Ovary (tissue), 9 donors: ENCODE data around the gene TRIM46. TPM values are rescaled to one million over a fixed set of nuclear protein-coding genes. Genes with fewer than 3 reads are reported as not detected.

Source experiments
- DNase-seq, 5 donors: peaks; one replicate each; pipeline ENCODE4 v3.0.0-alpha.2; 2019 to 2020
- H3K27ac ChIP-seq, 2 donors: fragments of 200-600 bp; one replicate each; pipeline versions ENCODE4 v1.5.1 to v1.8.0; 2019 to 2022
- H3K27me3 ChIP-seq: fragments of 200-600 bp; one replicate; pipeline ENCODE4 v1.8.0; 2022
- H3K36me3 ChIP-seq: fragments of 200-600 bp; sonication (generic); one replicate; pipeline ENCODE4 v1.5.1; 2019
- H3K4me1 ChIP-seq: one replicate; pipeline ENCODE4 v1.8.1; 2013; ENCODE audit warnings: mild to moderate bottlenecking, moderate library complexity; ENCODE audit not compliant: insufficient read depth
- H3K4me3 ChIP-seq: fragments of 200-600 bp; sonication (generic); one replicate; pipeline ENCODE4 v1.5.1; 2017
- H3K9me3 ChIP-seq, 2 donors: fragments of 200-600 bp in 1 of 2; sonication (generic) in 1 of 2; one replicate each; pipeline versions ENCODE4 v1.5.1 to v1.8.1; 2013 to 2019; ENCODE audit warnings: mild to moderate bottlenecking in 1 of 2, moderate library complexity in 1 of 2
- CTCF ChIP-seq, 3 donors: fragments of 450-650 bp in 2 of 3; fragments of 200-600 bp in 1 of 3; IDR thresholded peaks; one replicate each; pipeline versions ENCODE4 v1.5.1 to v1.8.0; 2016 to 2022; ENCODE audit warnings: antibody characterized with exemption in 3 of 3, mild to moderate bottlenecking in 1 of 3
- EP300 ChIP-seq: sonication (generic); formaldehyde crosslinking; IDR thresholded peaks from one replicate; pipeline ENCODE4 v1.6.1; 2017; ENCODE audit warnings: antibody characterized with exemption
- POLR2A ChIP-seq: fragments of 450-650 bp; IDR thresholded peaks from one replicate; pipeline ENCODE4 v1.6.1; 2017; ENCODE audit warnings: antibody characterized with exemption, mild to moderate bottlenecking, moderate library complexity
- WGBS, 3 donors: extraction: QIAGEN DNeasy Blood & Tissue Kit in 1 of 3; methylation state at CpG; one replicate each; pipeline versions ENCODE4 v1.1.5 to v1.1.7; 2013 to 2017; 5-methylcytosine and 5-hydroxymethylcytosine counted together
- intact Hi-C, 4 donors: fragments of 100-400 bp; cut with DNase I; formaldehyde crosslinking; loops; one replicate each; pipeline versions ENCODE4 v1.11.0 to v1.15.1; 2022 to 2023
- polyA plus RNA-seq, 2 donors: library from polyadenylated mRNA; stranded (reverse); fragments of 200-250 nt in 1 of 2; fragments of 350-450 nt in 1 of 2; fragmentation: Illumina TruSeq in 1 of 2; extraction: RNeasy Lipid Tissue Mini Kit (QIAGEN cat#74804) in 1 of 2; gene quantifications; one replicate each; pipeline ENCODE4 v1.2.3, GENCODE V29; 2013 to 2014
- total RNA-seq, 7 donors: library from RNA; depleted of rRNA in 2 of 7; stranded (reverse); fragments of >200 nt in 2 of 7; fragmentation: NEBNext Ultra II Directional in 3 of 7; extraction: Animal tissue kit (Norgen Biotek cat#: 25700) in 3 of 7; gene quantifications; one replicate each; pipeline versions ENCODE4 v1.1.0 to v1.2.4, GENCODE V29; 2016 to 2023
- donor health status: DM: no; HTN: no; CAD: no; lungs with moderate emphysema.
- donor health status: DM: no; HTN: no; CAD: no.
- donor health status: Bipolar disorder and iron deficiency.
- donor health status: DM: yes; HTN: yes; CAD: no.
- donor health status: DM: no; HTN: no; CAD: no.
- donor health status: DM: yes; HTN: yes; CAD: no.

Gene TRIM46
- total and polyA plus RNA-seq, 9 donors: 0.12 to 0.87 (median 0.29) TPM; not detected in 1

- WGBS, 3 donors: 14 to 21% (median 20%) methylated on average over 14 of the region's 14 CpGs
- intact Hi-C loops: loop anchor here in 2 of 4 donors (5.0 kb wide), 1 partner anchor 37 kb away; no protein-coding TSS in a partner anchor
- Histone ChIP-seq H3K9me3 (no peaks in the 10 kb centered on the region), H3K4me1 (peaks cover 15% of the 10 kb centered on the region), H3K36me3 (no peaks in the 10 kb centered on the region), H3K27me3 (no peaks in the 10 kb centered on the region), H3K4me3 (peak overlapping the region; percentile 63), H3K27ac (no peak overlapping the region)
- TF ChIP-seq EP300 (no peak), POLR2A (no peak), CTCF (IDR thresholded peaks at IDR 0.05) (no peak)
- DNase-seq: peak in 2 of 5 donors; percentile 26 to 48
These were observed 44.7 kb upstream of the TRIM46 start for GRCh38 chr1:155128755-155129473.

- Histone ChIP-seq H3K27ac (no peak overlapping the region), H3K9me3 (no peaks in the 10 kb centered on the region), H3K36me3 (no peaks in the 10 kb centered on the region), H3K4me1 (peaks cover 15% of the 10 kb centered on the region), H3K27me3 (no peaks in the 10 kb centered on the region), H3K4me3 (peak overlapping the region; percentile 63)
- no peak for DNase-seq
- intact Hi-C loops: no loop called here
- WGBS, 3 donors: 20 to 36% (median 28%) methylated on average over 5 to 6 of the region's 6 CpGs
- TF ChIP-seq EP300: no peak
- TF ChIP-seq CTCF (IDR thresholded peaks at IDR 0.05): no peak
- no peak for TF ChIP-seq POLR2A
These were observed 43.2 kb upstream of the TRIM46 start for GRCh38 chr1:155130272-155131006.

- no peaks in the 10 kb centered on the region for H3K36me3 ChIP-seq
- no peaks in the 10 kb centered on the region for H3K27me3 ChIP-seq
- 90 to 92% (median 90%) methylated on average over 8 of the region's 8 CpGs for WGBS, 3 donors
- peaks cover 10% of the 10 kb centered on the region for H3K4me1 ChIP-seq
- no peak overlapping the region for H3K27ac ChIP-seq
- H3K9me3 ChIP-seq: no peaks in the 10 kb centered on the region
- DNase-seq: no peak
- H3K4me3 ChIP-seq: no peak overlapping the region
- no peak for TF ChIP-seq POLR2A
- no peak for TF ChIP-seq EP300
- TF ChIP-seq CTCF (IDR thresholded peaks at IDR 0.05): no peak
- intact Hi-C loops: no loop called here
These were observed 42.4 kb upstream of the TRIM46 start for GRCh38 chr1:155131285-155131684.

- no peak overlapping the region for H3K4me3 ChIP-seq
- TF ChIP-seq EP300: no peak
- TF ChIP-seq POLR2A: no peak
- no peak for TF ChIP-seq CTCF (IDR thresholded peaks at IDR 0.05)
- WGBS, 3 donors: 57 to 63% (median 61%) methylated on average over 2 of the region's 2 CpGs
- peaks cover 5% of the 10 kb centered on the region for H3K4me1 ChIP-seq
- no peak overlapping the region for H3K27ac ChIP-seq
- intact Hi-C loops: no loop called here
- DNase-seq: no peak
- H3K9me3 ChIP-seq: no peaks in the 10 kb centered on the region
- H3K36me3 ChIP-seq: no peaks in the 10 kb centered on the region
- H3K27me3 ChIP-seq: no peaks in the 10 kb centered on the region
These were observed 41.8 kb upstream of the TRIM46 start for GRCh38 chr1:155131856-155132255.
